ENCODE data around the gene PARD3B. TPM values are rescaled to one million over a fixed set of nuclear protein-coding genes. Genes with fewer than 3 reads are reported as not detected.

The PARD3B gene
- total and polyA plus RNA-seq, 2 of the 13 experiments (the other 11 are each of a cell fraction or from before 2014, with no cell fraction given): 0.71 to 2.3 TPM

DNA sequence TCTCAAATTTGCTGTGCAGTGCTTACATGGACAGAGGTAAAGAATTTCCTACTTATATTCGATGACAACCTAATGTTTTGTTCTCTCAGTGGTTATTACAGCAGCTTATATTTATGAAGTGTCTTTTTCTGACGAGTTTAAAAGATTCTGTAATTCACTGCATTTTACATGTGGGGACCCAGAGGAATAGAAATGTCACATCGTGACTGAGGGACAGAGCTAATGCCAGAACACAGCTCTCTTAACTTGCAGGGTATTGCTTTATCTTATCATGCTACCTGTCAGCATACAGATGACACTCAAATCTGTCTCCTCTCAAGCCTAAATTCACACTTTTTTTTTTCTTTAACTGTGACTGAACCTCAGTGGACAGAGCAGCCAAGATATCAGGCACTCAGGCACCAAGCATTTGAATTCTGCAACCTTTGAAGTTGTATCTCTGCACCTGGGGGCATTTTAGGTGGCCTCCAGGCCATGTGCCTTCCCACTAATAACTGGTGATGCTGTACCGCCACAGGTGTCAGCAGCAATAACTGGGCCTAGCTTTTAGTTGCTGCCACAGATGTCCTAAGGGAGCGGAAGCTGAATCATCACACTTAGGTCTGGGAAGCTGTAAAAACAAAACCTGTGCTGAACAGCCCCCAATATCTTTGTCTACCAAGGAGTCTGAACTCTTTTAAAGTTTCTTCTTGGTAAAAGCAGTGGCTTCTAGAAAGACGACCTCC lies 821.2 kb downstream of the PARD3B start (continued):
- TF ChIP-seq, protein P1, sequence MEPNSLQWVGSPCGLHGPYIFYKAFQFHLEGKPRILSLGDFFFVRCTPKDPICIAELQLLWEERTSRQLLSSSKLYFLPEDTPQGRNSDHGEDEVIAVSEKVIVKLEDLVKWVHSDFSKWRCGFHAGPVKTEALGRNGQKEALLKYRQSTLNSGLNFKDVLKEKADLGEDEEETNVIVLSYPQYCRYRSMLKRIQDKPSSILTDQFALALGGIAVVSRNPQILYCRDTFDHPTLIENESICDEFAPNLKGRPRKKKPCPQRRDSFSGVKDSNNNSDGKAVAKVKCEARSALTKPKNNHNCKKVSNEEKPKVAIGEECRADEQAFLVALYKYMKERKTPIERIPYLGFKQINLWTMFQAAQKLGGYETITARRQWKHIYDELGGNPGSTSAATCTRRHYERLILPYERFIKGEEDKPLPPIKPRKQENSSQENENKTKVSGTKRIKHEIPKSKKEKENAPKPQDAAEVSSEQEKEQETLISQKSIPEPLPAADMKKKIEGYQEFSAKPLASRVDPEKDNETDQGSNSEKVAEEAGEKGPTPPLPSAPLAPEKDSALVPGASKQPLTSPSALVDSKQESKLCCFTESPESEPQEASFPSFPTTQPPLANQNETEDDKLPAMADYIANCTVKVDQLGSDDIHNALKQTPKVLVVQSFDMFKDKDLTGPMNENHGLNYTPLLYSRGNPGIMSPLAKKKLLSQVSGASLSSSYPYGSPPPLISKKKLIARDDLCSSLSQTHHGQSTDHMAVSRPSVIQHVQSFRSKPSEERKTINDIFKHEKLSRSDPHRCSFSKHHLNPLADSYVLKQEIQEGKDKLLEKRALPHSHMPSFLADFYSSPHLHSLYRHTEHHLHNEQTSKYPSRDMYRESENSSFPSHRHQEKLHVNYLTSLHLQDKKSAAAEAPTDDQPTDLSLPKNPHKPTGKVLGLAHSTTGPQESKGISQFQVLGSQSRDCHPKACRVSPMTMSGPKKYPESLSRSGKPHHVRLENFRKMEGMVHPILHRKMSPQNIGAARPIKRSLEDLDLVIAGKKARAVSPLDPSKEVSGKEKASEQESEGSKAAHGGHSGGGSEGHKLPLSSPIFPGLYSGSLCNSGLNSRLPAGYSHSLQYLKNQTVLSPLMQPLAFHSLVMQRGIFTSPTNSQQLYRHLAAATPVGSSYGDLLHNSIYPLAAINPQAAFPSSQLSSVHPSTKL (CRISPR knock-in tag; IDR thresholded peaks at IDR 0.05): no peak

DNA sequence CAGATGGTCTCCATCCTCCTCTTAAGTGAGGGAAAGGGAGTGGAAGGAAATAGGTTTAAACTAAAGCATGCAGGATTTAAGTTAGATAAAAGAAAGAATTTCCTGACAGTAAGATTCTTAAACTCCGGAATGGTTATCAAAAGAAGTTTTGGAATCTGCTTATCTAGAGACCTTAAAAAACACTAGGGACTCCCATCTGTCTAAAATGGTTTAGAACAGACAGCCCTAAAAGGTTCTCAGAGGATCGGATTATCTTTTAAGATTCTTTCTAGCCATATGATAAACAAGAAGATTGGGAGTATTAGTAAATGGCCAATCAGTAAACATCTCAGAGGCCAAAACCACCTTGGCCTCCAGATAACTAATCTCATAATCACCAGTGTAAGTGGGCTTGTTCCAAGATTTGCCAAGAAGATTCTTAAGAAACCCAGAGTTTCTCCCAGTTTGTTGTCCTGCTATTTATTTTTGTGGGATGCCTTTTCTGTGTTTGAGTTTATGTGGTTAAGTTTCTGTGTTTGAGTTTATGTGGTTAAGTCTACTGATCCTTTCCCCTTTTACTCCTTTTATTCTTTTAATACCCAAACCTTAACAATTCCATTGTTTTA lies 822.2 kb downstream of the PARD3B start:
- no peaks in the 10 kb centered on the region for H3K79me2 ChIP-seq (ENCODE audit: insufficient read depth, low read length)
- in situ Hi-C loops (cut with HindIII; ENCODE audit: extremely low pct_ligation_motif_present, low pct_unique_long_range_greater_than_20kb): no loop called here
- FAIRE-seq (no peak), ATAC-seq (no peak), DNase-seq (ENCODE audit: low spot score) (no peak)
- no peaks in the 10 kb centered on the region for H3K36me3 ChIP-seq (replicated peaks in 1 of 2; ENCODE audit: control insufficient read depth in 1 of 2, insufficient read depth in 2 of 2, low read length in 2 of 2)
- BruUV-seq (replicated peaks): no TSS peak
- CTCF ChIA-PET (ENCODE audit: low intra/inter-chr PET ratio, low total read pairs): no interaction called here
- WGBS (ENCODE audit: low lambda C conversion rate): 67% methylated on average over 2 of the region's 2 CpGs
- H3K9me3 ChIP-seq (ENCODE audit: low read length): no peaks in the 10 kb centered on the region
- H3K4me3 ChIP-seq (replicated peaks in 1 of 3; ENCODE audit: insufficient read depth in 1 of 3, low read depth in 2 of 3, low read length in 3 of 3): no peak overlapping the region
- POLR2A ChIA-PET: no interaction called here
- intact Hi-C loops (cut with micrococcal nuclease; ENCODE audit: unreplicated experiment): no loop called here
- no peak overlapping the region for H3K9ac ChIP-seq (ENCODE audit: insufficient read depth, low read depth, low read length)
- H3K4me1 ChIP-seq (ENCODE audit: insufficient read depth, low read length): no peaks in the 10 kb centered on the region
- no peak overlapping the region for H3K27ac ChIP-seq (ENCODE audit: extremely low read length, insufficient read depth, low read length)
- H3K4me2 ChIP-seq (ENCODE audit: low read depth, low read length): no peak overlapping the region
- no peaks in the 10 kb centered on the region for H3K27me3 ChIP-seq (ENCODE audit: control insufficient read depth in 1 of 2, insufficient read depth in 2 of 2, low read length in 2 of 2)
- no peak overlapping the region for H2AFZ ChIP-seq (ENCODE audit: low read length)
- H4K20me1 ChIP-seq (ENCODE audit: insufficient read depth, low read length): no peaks in the 10 kb centered on the region
- TF ChIP-seq MAF1 (CRISPR knock-in tag; IDR thresholded peaks at IDR 0.05; ENCODE audit: borderline replicate concordance): no peak
- no peak for TF ChIP-seq RARG (CRISPR knock-in tag; IDR thresholded peaks at IDR 0.05; ENCODE audit: low read depth)
- no peak for TF ChIP-seq POLR2AphosphoS2 (IDR thresholded peaks at IDR 0.05; ENCODE audit: low read depth, low read length)
- TF ChIP-seq ZBTB38 (CRISPR knock-in tag; IDR thresholded peaks at IDR 0.05): no peak
- TF ChIP-seq SALL2 (CRISPR knock-in tag; IDR thresholded peaks at IDR 0.05): no peak
- no peak for TF ChIP-seq RXRA (CRISPR knock-in tag; IDR thresholded peaks at IDR 0.05)
- TF ChIP-seq CREB3 (CRISPR knock-in tag; IDR thresholded peaks at IDR 0.05): no peak
- TF ChIP-seq, protein P2, sequence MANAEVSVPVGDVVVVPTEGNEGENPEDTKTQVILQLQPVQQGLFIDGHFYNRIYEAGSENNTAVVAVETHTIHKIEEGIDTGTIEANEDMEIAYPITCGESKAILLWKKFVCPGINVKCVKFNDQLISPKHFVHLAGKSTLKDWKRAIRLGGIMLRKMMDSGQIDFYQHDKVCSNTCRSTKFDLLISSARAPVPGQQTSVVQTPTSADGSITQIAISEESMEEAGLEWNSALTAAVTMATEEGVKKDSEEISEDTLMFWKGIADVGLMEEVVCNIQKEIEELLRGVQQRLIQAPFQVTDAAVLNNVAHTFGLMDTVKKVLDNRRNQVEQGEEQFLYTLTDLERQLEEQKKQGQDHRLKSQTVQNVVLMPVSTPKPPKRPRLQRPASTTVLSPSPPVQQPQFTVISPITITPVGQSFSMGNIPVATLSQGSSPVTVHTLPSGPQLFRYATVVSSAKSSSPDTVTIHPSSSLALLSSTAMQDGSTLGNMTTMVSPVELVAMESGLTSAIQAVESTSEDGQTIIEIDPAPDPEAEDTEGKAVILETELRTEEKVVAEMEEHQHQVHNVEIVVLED (CRISPR knock-in tag; IDR thresholded peaks at IDR 0.05; ENCODE audit: borderline replicate concordance): no peak
- TF ChIP-seq, protein P3, sequence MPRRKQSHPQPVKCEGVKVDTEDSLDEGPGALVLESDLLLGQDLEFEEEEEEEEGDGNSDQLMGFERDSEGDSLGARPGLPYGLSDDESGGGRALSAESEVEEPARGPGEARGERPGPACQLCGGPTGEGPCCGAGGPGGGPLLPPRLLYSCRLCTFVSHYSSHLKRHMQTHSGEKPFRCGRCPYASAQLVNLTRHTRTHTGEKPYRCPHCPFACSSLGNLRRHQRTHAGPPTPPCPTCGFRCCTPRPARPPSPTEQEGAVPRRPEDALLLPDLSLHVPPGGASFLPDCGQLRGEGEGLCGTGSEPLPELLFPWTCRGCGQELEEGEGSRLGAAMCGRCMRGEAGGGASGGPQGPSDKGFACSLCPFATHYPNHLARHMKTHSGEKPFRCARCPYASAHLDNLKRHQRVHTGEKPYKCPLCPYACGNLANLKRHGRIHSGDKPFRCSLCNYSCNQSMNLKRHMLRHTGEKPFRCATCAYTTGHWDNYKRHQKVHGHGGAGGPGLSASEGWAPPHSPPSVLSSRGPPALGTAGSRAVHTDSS (CRISPR knock-in tag; conservative IDR thresholded peaks at IDR 0.05): no peak
- TF ChIP-seq ZNF768 (CRISPR knock-in tag; IDR thresholded peaks at IDR 0.05): no peak

All from HepG2 (cell line).